Right lobe of liver (tissue), 4 donors: Measurements from ENCODE around the gene LDB3.

Source experiments
- CTCF ChIP-seq, 4 donors: fragments of 200-600 bp in 3 of 4; fragments of 450-650 bp in 1 of 4; IDR thresholded peaks; one replicate each; pipeline versions ENCODE4 v1.5.1 to v1.8.0; 2016 to 2022; ENCODE audit warnings: antibody characterized with exemption in 4 of 4, mild to moderate bottlenecking in 2 of 4
- POLR2A ChIP-seq: fragments of 450-650 bp; IDR thresholded peaks from one replicate; pipeline ENCODE4 v1.6.1; 2017; ENCODE audit warnings: antibody characterized with exemption, mild to moderate bottlenecking
- donor health status: DM: no; HTN: no; CAD: no.
- donor health status: DM: no; HTN: no; CAD: no.
- donor health status: DM: no; HTN: yes; CAD: no.

- TF ChIP-seq POLR2A: no peak
- no peak for TF ChIP-seq CTCF (IDR thresholded peaks at IDR 0.05)
These were observed 52.9 kb downstream of the LDB3 start for GRCh38 chr10:86721232-86721631.
